Stimulated activated CD8-positive, alpha-beta memory T cell treated with anti-CD3 and anti-CD28 coated beads, Interleukin-7, amount 100 ng/mL, for 1 hour (primary cell): Measurements from ENCODE around the gene FEM1C.

Experiments
- DNase-seq, 2 donors: peaks; one replicate each; pipeline ENCODE4 v3.0.0-alpha.2; 2020; ENCODE audit warnings: low read depth in 2 of 2

The FEM1C gene, protein sequence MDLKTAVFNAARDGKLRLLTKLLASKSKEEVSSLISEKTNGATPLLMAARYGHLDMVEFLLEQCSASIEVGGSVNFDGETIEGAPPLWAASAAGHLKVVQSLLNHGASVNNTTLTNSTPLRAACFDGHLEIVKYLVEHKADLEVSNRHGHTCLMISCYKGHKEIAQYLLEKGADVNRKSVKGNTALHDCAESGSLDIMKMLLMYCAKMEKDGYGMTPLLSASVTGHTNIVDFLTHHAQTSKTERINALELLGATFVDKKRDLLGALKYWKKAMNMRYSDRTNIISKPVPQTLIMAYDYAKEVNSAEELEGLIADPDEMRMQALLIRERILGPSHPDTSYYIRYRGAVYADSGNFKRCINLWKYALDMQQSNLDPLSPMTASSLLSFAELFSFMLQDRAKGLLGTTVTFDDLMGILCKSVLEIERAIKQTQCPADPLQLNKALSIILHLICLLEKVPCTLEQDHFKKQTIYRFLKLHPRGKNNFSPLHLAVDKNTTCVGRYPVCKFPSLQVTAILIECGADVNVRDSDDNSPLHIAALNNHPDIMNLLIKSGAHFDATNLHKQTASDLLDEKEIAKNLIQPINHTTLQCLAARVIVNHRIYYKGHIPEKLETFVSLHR

DNA sequence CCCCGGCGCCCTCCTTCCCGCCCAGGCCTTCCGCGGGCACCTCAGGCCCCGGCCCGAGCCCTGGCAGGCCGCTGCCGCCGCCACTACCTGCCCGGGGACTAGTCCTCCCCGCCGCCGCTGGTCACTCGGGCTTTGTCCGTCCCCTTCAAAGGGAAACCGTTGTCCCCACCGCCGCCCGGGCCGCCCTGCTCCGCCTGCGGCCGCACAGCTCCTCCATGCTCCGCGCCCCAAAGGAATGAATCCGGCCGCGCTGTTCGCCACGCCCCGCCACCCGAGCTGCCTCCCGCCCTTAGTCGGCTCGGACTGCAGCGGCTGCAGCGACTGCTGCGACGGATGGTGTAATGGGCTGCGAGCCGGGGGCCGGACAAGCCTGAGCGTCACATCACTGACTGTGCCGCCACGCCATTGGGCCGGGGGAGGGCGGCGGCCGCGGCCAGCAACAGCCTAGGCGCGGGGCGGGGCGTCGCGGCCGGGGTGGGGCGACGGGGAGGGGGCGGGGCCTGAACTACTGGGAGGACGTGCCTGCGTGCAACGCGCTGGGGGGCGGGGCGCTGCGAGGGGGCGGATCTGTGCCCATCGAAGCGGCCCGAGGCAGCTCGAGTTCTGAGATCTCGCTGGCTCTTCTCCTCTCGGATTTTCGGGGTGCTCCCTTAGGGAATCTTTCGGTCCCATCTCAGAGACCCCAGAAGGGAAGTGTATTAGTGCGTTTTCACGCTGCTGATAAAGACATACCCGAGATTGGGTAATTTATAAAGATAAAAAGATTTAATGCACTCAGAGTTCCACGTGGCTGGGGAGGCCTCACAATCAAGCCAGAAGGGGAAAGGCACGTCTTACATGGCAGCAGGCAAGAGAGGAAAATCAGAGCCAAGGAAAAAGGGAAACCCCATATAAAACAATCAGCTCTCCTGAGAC lies at the start of gene FEM1C:
FEM1C (minus strand) TSS at position 340 of the 915 bp plus-strand sequence. CDS start 1,282 bp downstream, outside the sequence.
- peak; percentile 92 to 98 for DNase-seq

DNA sequence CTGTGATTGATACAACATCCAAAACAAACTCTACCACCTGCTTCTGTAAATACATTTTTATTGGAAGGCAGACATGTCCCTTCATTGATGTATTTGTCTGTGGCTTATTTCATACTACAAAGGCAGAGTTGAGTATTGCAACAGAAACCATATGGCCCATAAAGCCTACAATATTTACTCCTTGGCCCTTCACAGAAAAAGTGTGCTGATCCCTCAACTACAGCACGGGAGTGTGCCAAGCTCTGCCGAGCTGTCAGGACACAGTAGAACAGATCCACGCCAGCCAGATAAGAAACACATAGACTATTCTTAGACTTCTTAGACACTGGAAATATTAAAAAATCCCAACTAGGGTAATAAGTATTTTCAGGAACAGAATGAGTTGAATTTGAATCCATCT lies 44.5 kb upstream of the FEM1C start:
- DNase-seq = no peak

DNA sequence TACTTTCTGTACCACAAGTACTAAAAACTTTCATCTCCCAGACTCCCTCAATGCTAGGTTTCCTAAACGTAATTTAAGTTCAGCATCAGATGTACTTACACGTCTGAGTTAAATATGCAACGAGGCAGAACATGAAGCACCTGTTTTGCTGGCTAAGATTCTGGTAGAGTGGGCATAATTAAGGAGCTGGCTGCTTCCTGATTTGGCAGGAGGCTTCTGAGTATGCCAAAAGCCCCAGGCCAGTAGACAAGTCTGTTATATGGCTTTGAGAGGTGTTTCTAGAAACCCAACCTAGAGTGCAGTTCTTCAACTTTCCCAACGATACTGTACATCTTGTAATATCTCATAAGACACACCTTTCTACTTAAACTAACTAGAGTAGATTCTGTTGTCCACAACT lies 44.1 kb upstream of the FEM1C start:
- no peak for DNase-seq

GRCh38 chr5:115586525-115587146 lies 42.1 kb upstream of the FEM1C start:
- DNase-seq = no peak

DNA sequence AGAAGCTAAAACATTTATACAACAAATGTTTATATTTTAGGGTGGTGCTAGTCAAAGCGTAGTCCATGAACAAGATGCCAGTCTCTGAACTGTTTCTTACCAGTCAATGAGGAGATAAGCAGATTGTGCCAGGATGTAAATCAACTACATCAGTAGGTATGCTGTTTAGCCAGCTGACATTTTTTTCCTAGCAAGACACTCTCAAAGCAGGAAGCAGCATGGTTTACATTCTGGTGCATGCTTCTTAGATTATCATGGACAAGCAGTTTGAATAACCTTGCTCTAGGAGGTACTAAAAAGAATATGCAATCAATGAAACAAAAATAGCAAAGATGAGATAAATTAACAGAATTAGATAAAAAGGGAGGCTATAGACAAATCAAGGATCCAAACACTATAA lies 40.7 kb upstream of the FEM1C start:
- DNase-seq = no peak

GRCh38 chr5:115584501-115584900 lies 39.9 kb upstream of the FEM1C start:
- DNase-seq = no peak

GRCh38 chr5:115583474-115583873 lies 38.9 kb upstream of the FEM1C start:
- DNase-seq = no peak

GRCh38 chr5:115580941-115581340 lies 36.4 kb upstream of the FEM1C start:
- DNase-seq = no peak

DNA sequence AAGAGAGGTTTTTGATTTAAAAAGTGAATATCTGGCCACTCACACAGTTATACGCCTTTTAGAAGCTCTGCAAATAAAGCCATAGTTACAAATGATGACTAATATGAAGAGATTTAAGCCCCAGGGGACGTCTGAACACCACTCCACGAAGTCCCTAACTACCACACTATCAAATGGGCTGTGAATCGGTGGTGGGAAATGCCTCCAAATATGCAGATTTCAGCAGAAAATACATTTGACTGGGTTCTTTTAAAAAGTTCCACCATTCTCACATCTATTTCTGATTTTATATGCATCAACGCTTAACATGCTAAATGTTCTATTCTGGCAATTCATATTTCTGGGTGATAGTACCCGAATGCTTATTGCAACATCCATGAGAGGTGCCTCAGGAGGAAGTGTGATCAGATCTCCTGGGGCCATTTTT lies 35.2 kb upstream of the FEM1C start:
- DNase-seq = no peak

- DNase-seq = no peak
These were observed 34.6 kb upstream of the FEM1C start for GRCh38 chr5:115579216-115579615.

- no peak for DNase-seq
These were observed 34.1 kb upstream of the FEM1C start for GRCh38 chr5:115578657-115579056.

DNA sequence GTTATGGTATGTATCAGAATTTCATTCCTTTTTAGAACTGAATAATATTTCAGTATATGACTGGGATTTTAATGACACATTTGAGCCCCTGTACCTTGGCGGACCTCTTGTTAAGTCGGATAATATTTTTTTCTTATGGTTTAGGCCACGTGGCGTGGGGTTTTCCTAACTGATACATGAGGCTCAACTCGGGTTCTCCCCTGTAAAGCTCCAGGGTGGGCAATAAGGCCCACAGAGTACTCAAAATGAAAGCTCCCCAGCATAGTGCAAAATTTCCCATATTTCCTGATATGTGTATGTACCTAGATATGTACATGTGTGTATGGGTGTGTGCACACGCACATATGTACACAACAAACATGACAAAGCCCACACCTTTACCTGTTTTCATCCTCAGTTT lies 33.2 kb upstream of the FEM1C start:
- no peak for DNase-seq

GRCh38 chr5:115577329-115577728 lies 32.8 kb upstream of the FEM1C start:
- DNase-seq = no peak

DNA sequence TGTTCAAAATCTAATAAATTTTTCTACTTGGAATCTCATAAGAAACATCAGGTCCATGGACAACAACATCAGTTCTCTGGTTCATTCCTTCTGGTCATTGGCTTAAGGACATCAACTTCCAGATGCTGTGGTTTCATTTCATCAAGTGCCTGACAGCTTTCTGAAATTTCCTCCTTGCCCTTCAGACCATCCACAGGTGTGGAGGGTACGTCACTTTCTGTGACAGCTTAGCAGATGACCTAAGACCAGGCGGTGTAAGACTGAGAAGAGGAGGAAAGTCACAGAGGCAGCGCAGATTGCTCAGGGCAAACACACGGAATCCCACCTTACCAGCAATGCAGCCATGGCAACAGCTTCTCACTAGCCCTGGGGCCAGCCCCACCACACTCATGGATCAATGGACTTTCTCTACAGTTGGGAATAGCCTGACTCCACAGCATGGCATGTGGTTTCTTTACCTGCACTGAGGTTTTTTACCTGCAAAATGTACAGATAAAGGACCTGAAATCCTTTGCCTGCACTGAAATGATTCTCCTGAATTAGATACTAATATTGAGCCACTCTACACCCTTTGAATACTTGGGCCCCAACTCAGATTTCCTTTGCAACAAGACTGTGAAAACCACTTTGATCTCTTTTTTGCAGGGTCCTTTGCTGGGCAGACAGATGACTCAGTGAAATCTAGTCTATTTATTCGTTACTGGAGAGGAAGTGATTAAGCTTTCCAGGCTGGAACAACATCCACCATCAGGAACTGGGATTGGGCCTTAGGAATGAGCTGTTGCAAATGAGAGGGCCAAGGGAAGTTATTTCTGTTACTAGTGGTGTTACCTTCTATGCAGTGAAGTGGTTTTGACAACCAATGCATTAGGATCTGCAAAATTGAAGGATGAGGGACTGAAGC lies 30.8 kb upstream of the FEM1C start:
- DNase-seq = no peak

DNA sequence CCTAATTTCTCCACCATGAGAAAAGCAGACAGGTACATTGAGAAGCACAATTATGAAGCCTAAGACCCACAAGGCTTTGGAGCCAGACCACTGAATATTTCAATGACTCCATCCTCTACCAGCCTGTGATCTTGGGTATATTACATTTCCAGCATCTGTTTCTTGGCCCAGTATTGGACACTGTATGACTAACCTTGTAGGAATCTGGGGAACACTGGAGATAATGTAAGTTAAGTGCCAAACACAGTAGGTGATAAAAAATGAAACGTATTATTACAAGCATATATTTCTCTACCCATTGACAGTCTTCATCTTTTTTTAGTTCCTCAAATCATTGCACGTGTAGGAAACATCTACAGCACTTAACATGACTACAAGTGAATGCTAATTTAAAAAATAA lies 28.6 kb upstream of the FEM1C start:
- no peak for DNase-seq

GRCh38 chr5:115571441-115571878 lies 26.9 kb upstream of the FEM1C start:
- no peak for DNase-seq

DNA sequence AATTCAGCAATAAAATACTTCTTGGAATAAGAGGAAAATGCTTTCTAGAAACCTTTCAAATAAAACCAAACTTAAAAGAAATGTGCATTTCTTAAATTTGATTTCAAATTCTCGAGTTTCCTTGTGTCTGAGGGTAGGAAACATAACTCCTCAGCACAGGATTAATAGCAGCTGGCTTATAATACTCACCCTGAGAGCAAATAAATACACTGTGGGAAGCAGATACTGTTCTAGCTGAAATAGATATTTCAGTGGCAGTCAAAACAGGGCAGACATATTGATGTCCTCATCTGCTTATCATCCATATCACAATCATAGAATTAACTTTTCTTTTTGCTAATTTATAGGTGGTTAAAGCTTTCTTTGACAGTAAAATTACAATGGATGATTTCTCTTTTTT lies 24.1 kb upstream of the FEM1C start:
- no peak for DNase-seq

- DNase-seq = no peak
These were observed 20.7 kb upstream of the FEM1C start for GRCh38 chr5:115565233-115565632.

- no peak for DNase-seq
These were observed 16.6 kb upstream of the FEM1C start for GRCh38 chr5:115561176-115561575.

- no peak for DNase-seq
These were observed 14.9 kb upstream of the FEM1C start for GRCh38 chr5:115559524-115559923.
